ENCODE data around the gene APP.
"Not testable (repeated sequence)": the region's sequence is repeated elsewhere in the genome, so short reads cannot be mapped to it uniquely, and the experiment has no call there.

Gene APP

DNA sequence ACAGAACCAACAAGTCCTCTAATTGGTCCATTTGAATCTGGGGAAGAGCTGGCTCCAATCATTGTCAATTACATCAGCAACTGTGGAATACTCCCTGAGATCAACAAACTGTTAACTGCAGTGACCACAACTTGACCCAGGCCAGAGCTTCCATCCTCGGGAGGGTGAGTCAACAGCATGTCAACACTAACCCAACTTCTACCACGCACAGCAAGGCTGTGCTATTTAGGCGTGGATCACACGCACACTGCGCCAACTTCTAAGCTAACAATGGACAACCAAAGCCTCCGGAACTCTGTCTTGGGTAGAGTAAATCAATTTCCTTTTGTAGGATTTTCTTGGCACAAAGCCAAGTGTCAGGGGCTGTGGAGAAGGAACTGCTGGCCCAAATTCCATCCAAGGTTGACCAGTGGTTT is 30.4 kb downstream of the APP start:
- Histone ChIP-seq H3K27ac (peak overlapping the region in 1 of 2 donors; percentile 15), H3K4me3 (peak overlapping the region; percentile 21)
- TF ChIP-seq, protein P1, sequence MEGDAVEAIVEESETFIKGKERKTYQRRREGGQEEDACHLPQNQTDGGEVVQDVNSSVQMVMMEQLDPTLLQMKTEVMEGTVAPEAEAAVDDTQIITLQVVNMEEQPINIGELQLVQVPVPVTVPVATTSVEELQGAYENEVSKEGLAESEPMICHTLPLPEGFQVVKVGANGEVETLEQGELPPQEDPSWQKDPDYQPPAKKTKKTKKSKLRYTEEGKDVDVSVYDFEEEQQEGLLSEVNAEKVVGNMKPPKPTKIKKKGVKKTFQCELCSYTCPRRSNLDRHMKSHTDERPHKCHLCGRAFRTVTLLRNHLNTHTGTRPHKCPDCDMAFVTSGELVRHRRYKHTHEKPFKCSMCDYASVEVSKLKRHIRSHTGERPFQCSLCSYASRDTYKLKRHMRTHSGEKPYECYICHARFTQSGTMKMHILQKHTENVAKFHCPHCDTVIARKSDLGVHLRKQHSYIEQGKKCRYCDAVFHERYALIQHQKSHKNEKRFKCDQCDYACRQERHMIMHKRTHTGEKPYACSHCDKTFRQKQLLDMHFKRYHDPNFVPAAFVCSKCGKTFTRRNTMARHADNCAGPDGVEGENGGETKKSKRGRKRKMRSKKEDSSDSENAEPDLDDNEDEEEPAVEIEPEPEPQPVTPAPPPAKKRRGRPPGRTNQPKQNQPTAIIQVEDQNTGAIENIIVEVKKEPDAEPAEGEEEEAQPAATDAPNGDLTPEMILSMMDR (IDR thresholded peaks at IDR 0.05), result no peak
- DNase-seq (ENCODE audit: low spot score), result no peak

DNA sequence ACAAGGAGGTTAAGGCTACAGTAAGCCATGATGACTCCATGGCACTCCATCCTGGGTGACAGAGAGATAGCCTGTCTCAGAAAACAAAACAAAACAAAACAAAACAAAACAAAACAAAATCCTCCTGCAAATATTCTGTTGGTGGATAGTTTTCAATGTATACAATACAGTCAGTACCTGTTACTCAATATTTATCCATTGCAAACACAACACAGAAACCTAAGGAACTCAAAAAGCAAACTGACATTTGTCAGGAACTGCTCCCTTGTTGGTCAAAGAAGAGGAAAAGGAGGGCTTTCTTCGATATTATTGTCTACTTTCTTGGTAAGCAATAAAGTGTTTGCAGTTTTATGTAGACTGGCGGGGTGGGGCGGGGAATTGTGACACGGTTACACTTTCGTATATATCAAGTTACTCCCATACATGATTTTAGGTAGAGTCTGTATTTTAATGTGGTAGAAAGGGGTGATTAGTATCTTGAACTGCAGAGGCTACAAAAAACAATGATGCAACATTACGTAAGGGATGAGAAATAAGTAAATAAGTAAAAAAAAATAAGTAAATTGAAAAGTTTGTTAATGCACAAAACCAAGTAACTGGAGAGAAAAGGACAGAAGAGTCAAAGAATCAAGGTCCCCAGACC is 31.8 kb downstream of the APP start:
- TF ChIP-seq, protein P1 (IDR thresholded peaks at IDR 0.05), result no peak
- no peak for DNase-seq (ENCODE audit: low spot score)

DNA sequence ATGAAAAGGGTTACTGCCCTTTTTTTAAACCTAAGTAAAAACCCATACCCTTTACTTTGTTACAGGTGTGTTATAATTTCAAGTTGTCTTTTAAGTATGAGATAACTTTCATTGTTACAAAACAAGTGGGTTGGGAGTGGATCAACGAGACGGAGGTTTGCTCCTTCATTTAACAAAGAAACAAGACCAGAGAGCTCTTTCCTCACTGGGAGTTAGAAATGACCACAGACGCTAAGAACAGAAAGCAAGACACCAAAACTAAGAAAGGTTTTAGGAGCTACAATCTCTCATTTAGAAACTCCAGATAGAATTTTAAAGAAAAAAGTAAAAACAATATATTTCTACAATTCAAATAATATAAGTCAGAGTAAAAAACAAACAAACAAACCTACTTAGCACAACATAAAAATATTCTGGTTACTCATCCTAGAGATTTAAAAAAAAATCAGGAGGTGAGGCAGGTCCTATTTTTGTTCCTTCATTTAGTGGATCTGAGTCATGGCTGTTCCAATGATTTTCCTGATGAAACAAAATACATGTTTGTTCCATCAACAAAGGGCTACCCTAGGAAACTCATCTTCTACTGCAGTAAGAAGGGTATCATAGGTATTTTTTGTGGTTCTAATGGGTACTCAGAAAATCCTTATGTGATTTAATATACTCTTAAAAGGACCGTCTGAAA is 33.0 kb downstream of the APP start:
- H3K27ac ChIP-seq, result no peak overlapping the region
- DNase-seq (ENCODE audit: low spot score), result no peak

More for the DNA sequence above, 31.8 kb downstream of the APP start:
- Histone ChIP-seq H3K4me3 (no peak overlapping the region), H3K27ac (no peak overlapping the region)

DNA sequence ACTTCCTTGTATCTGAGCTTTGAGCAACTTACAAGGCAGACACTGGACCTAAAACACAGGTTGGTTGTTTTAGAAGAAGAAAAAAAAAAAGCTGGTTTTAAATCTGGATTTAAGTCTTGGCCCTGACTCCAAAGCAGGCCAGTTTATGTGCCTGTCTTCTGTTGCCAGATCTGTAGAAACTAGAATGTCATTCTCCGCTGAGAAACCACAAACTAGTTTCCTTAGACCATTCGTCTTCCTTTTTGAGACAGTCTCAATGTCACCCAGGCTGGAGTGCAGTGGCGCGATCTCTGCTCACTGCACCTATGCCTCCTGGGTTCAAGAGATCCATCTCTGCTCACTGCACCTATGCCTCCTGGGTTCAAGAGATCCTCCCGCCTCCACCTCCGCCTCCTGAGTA is 33.9 kb downstream of the APP start:
- H3K27ac ChIP-seq, result no peak overlapping the region
- TF ChIP-seq, protein P1 (IDR thresholded peaks at IDR 0.05), result no peak
- H3K4me3 ChIP-seq, result no peak overlapping the region
- no peak for DNase-seq (ENCODE audit: low spot score)

More for the DNA sequence above, 33.0 kb downstream of the APP start:
- no peak overlapping the region for H3K4me3 ChIP-seq
- TF ChIP-seq, protein P1 (IDR thresholded peaks at IDR 0.05), result no peak

DNA sequence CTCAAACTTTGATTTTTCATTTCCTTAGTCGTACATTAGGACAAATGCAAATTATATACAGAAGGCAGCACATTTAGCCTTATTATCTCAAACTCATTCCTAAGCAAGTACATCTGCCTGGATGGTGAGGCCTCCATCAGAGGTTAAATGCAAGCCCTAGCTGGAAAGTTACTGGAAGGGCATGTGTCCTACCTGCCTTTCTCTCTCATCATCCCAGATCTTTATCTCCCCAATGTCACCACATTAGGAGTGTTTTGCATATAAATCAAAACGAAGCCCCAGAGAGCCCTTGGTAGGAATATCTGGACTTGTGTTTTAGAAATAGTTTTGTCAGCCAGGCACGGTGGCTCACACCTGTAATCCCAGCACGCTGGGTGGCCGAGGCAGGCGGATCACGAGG is 35.0 kb downstream of the APP start:
- H3K4me3 ChIP-seq, result no peak overlapping the region
- no peak overlapping the region for H3K27ac ChIP-seq
- DNase-seq (ENCODE audit: low spot score), result no peak
- TF ChIP-seq, protein P1 (IDR thresholded peaks at IDR 0.05), result no peak

DNA sequence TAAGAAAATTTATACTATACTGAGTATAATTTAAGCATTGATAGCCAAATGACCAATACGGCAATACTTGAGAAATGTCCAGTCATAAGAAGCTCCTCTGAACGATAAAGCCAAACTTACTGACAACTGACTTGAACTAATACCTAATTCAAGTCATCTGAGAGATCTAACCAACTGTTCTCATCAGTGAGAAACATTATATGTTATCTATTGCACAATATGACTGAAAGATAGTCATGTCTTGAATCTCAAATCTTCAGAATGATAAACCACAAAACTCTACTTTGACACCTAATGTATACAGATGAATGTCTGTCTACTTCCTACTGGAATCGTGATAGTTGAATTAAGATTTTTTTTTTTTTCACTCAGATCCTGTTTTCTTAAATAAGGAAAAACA is 39.0 kb downstream of the APP start:
- no peak overlapping the region for H3K4me3 ChIP-seq
- TF ChIP-seq, protein P1 (IDR thresholded peaks at IDR 0.05), result no peak
- H3K27ac ChIP-seq, result no peak overlapping the region
- no peak for DNase-seq (ENCODE audit: low spot score)

DNA sequence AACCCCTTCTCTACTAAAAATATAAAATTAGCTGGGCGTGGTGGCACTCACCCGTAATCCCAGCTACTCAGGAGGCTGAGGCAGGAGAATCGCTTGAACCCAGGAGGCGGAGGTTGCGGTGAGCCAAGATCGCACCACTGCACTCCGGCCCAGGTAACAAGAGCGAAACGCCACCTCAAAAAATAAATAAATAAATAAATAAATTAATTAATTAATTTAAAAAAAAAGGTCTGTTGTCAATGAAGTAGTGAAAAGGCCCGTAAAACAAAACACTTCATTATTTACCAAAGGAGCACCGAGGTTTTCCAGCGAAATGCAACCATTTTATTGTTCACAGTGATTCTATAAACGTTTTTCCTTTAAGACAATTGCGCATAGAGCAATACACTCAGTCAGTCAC is 39.5 kb downstream of the APP start:
- H3K27ac ChIP-seq; H3K4me3 ChIP-seq; DNase-seq (ENCODE audit: low spot score): not testable (repeated sequence)
